ENCODE data around the gene CLEC3B.

CLEC3B gene

DNA sequence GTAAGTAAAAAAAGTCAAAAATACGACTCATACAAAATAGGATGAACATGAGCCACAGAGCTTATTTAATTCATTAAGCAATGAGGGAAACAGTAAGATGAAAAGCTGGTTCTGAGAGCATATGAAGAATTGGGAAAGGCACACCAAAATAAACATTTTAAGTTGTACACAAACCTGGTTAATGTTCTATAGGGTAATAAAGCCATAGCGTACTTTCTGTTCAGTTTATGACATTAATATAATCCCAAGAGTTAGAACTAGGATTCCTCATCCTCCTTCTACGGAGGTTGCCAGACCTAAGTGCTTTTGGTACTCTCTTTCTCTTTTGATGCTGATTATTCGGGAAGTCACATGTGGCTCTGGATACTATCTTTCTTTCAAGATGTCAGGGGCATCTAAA lies 41.4 kb downstream of the CLEC3B start:
- H3K27me3 ChIP-seq (ENCODE audit: insufficient read depth, poor library complexity, severe bottlenecking): no peaks in the 10 kb centered on the region
- no peak overlapping the region for H3K27ac ChIP-seq (replicated peaks)
- H3K4me3 ChIP-seq (replicated peaks; ENCODE audit: insufficient read depth, low read length): no peak overlapping the region
- TF ChIP-seq POLR2AphosphoS5 (IDR thresholded peaks at IDR 0.05; ENCODE audit: low read depth) (no peak), GABPA (IDR thresholded peaks at IDR 0.05; ENCODE audit: low read depth) (no peak), SPI1 (IDR thresholded peaks at IDR 0.05; ENCODE audit: borderline replicate concordance, low read depth) (no peak)
- TF ChIP-seq, protein P1, sequence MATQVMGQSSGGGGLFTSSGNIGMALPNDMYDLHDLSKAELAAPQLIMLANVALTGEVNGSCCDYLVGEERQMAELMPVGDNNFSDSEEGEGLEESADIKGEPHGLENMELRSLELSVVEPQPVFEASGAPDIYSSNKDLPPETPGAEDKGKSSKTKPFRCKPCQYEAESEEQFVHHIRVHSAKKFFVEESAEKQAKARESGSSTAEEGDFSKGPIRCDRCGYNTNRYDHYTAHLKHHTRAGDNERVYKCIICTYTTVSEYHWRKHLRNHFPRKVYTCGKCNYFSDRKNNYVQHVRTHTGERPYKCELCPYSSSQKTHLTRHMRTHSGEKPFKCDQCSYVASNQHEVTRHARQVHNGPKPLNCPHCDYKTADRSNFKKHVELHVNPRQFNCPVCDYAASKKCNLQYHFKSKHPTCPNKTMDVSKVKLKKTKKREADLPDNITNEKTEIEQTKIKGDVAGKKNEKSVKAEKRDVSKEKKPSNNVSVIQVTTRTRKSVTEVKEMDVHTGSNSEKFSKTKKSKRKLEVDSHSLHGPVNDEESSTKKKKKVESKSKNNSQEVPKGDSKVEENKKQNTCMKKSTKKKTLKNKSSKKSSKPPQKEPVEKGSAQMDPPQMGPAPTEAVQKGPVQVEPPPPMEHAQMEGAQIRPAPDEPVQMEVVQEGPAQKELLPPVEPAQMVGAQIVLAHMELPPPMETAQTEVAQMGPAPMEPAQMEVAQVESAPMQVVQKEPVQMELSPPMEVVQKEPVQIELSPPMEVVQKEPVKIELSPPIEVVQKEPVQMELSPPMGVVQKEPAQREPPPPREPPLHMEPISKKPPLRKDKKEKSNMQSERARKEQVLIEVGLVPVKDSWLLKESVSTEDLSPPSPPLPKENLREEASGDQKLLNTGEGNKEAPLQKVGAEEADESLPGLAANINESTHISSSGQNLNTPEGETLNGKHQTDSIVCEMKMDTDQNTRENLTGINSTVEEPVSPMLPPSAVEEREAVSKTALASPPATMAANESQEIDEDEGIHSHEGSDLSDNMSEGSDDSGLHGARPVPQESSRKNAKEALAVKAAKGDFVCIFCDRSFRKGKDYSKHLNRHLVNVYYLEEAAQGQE (IDR thresholded peaks at IDR 0.05; ENCODE audit: insufficient replicate concordance, low read depth): no peak
- TF ChIP-seq, protein P2, sequence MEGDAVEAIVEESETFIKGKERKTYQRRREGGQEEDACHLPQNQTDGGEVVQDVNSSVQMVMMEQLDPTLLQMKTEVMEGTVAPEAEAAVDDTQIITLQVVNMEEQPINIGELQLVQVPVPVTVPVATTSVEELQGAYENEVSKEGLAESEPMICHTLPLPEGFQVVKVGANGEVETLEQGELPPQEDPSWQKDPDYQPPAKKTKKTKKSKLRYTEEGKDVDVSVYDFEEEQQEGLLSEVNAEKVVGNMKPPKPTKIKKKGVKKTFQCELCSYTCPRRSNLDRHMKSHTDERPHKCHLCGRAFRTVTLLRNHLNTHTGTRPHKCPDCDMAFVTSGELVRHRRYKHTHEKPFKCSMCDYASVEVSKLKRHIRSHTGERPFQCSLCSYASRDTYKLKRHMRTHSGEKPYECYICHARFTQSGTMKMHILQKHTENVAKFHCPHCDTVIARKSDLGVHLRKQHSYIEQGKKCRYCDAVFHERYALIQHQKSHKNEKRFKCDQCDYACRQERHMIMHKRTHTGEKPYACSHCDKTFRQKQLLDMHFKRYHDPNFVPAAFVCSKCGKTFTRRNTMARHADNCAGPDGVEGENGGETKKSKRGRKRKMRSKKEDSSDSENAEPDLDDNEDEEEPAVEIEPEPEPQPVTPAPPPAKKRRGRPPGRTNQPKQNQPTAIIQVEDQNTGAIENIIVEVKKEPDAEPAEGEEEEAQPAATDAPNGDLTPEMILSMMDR (IDR thresholded peaks at IDR 0.05; ENCODE audit: insufficient read depth, low read length): no peak
- no peak for DNase-seq (ENCODE audit: low read depth in 1 of 2, low spot score in 1 of 2)

DNA sequence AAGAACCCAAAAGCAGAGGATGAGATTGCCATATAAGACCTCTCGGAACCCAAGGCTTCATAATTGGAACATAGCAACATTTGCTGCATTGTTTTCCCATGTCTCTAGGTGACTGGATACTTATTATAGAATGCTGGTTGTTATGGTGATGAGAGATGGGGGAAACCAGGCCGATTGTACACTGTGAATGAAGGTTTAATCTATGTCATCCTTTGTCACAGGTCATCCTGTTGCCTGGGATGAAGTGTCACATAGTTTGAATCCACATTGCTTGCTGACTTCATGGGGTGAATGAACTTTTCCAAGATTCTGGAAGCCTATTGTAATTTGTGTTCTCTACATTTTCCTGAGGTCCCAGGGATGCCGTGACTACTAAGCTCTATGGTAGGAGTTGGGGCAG lies 41.8 kb downstream of the CLEC3B start:
- TF ChIP-seq, protein P1 (IDR thresholded peaks at IDR 0.05; ENCODE audit: insufficient replicate concordance, low read depth): no peak
- TF ChIP-seq SPI1 (IDR thresholded peaks at IDR 0.05; ENCODE audit: borderline replicate concordance, low read depth) (no peak), GABPA (IDR thresholded peaks at IDR 0.05; ENCODE audit: low read depth) (no peak), POLR2AphosphoS5 (IDR thresholded peaks at IDR 0.05; ENCODE audit: low read depth) (no peak)
- TF ChIP-seq, protein P2 (IDR thresholded peaks at IDR 0.05; ENCODE audit: insufficient read depth, low read length): no peak
- no peak for DNase-seq (ENCODE audit: low read depth in 1 of 2, low spot score in 1 of 2)
- Histone ChIP-seq H3K4me3 (replicated peaks; ENCODE audit: insufficient read depth, low read length) (no peak overlapping the region), H3K27me3 (ENCODE audit: insufficient read depth, poor library complexity, severe bottlenecking) (no peaks in the 10 kb centered on the region), H3K27ac (replicated peaks) (no peak overlapping the region)

DNA sequence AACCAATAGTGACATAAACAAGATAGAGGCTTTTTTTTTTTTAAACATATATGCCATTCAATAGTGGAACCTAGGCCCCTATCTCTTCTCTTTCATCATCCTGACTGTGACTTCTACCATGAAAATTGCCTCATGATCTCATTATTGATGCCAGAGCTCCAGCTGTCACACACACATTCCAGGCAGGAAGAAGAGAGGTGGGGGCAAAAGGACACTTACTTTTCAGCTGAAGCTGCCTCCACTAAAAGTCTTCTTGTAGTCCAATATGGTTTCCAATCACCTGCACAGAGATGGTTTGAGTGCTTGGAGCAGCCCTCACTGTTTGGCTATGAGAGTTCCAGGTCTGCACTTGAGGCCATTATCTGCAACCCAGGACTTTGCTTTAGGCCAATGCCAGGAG lies 45.0 kb downstream of the CLEC3B start:
- TF ChIP-seq POLR2AphosphoS5 (IDR thresholded peaks at IDR 0.05; ENCODE audit: low read depth) (no peak), GABPA (IDR thresholded peaks at IDR 0.05; ENCODE audit: low read depth) (no peak), SPI1 (IDR thresholded peaks at IDR 0.05; ENCODE audit: borderline replicate concordance, low read depth) (no peak)
- TF ChIP-seq, protein P1 (IDR thresholded peaks at IDR 0.05; ENCODE audit: insufficient replicate concordance, low read depth): no peak
- TF ChIP-seq, protein P2 (IDR thresholded peaks at IDR 0.05; ENCODE audit: insufficient read depth, low read length): no peak
- Histone ChIP-seq H3K27me3 (ENCODE audit: insufficient read depth, poor library complexity, severe bottlenecking) (no peaks in the 10 kb centered on the region), H3K4me3 (replicated peaks; ENCODE audit: insufficient read depth, low read length) (no peak overlapping the region), H3K27ac (replicated peaks) (no peak overlapping the region)
- no peak for DNase-seq (ENCODE audit: low read depth in 1 of 2, low spot score in 1 of 2)
